ENCODE data around the gene FEM1B. TPM values are rescaled to one million over a fixed set of nuclear protein-coding genes. Genes with fewer than 3 reads are reported as not detected.
"Not testable (repeated sequence)": the region's sequence is repeated elsewhere in the genome, so short reads cannot be mapped to it uniquely, and the experiment has no call there.

FEM1B gene
- 51.7 TPM for total RNA-seq

GRCh38 chr15:68277603-68278344 is at the start of gene FEM1B:
FEM1B (plus strand) TSS chr15:68277745; CDS start chr15:68278418, 673 bp downstream.
- DNase-seq (ENCODE audit: low spot score), result peak; percentile 90

- DNase-seq (ENCODE audit: low spot score), result no peak
Observed at GRCh38 chr15:68228143-68228970, 49.2 kb upstream of the FEM1B start.

- DNase-seq (ENCODE audit: low spot score), result no peak
Observed at GRCh38 chr15:68228971-68229385, 48.6 kb upstream of the FEM1B start.

DNA sequence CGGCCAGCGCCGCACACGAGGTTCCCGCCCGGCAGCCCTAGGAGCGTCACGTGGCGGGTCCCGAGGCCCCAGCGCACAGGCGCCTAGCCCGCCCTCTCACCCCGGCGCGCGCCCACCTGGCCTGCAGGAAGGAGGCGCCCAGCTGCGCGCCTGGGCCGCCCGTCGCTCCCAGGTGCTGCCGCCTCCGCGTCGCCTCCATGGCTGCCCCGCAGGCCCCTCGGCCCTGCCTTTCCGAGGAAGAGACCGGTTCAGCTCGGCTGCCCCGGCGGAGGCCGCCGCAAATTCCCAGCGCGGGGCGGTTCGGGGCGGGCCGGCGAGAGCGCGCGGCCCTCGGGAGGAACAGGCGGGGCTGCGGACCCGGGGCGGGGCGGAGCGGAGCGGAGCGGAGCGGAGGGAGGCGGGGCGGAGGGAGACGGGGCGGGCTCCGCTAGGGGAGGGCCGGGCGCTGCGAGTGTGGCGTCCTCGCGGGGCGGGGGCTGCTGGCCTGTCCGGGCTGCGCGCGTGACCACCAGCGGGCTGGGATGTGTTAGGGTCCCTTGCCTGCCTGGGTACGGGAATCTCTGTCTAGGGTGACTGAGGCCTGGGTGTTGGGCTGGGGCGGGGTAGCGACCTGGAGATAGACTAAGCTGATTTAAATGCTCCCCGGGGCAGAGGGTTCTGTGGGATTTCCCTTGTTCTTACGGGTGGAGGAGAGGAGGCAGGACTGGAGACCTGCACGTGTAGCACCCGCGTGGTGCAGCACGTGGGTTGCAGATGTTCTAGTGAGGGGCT is 48.0 kb upstream of the FEM1B start, which contains the start of gene CLN6:
CLN6 (minus strand) TSS at position 343 of the 771 bp plus-strand sequence; CDS start at position 199, 144 bp downstream.
- peak; percentile 76 for DNase-seq (ENCODE audit: low spot score)

DNA sequence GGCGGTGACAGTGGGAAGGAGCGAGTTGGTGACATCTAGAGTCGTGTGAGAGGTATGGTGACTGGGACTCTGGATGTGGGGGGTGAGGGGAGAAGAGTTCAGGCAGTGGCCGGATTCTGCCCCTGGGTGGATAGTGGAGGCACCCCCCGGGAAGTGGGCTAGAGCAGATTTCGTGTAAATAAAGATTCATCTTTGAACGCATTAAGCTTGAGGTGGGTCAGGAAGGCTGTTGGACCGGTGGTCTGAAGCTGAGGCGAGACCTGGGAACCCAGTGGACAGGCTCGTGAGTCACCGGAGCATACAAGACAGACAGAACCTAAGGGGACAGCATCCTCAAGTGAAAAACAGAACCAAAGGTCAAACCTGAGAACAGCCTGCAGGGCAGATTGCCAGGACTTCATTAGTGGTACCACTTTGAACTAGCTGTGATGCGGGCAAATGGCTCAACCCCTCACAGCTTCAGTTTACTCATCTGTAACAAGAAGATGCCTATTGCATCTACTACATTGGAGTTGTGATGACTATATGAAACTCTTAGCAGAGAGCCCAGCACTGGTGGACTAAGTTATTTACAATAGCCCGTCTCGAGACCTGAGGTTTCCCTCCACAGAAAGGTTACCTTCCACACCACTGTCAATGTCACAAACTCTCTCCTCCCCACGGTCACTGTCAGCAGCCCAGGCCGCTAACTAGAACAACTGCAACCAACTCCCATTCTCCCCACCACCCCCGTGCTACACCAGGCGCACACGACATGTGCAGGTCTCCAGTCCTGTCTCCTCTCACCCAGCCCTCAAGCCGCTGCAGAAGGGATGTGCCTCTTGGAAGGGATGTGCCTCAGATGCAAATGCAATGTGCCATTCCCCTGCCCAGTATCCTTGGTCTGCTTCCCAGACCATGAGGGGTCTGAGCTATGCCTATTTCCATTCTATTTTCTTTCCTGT is 47.1 kb upstream of the FEM1B start:
- no peak for DNase-seq (ENCODE audit: low spot score)

DNA sequence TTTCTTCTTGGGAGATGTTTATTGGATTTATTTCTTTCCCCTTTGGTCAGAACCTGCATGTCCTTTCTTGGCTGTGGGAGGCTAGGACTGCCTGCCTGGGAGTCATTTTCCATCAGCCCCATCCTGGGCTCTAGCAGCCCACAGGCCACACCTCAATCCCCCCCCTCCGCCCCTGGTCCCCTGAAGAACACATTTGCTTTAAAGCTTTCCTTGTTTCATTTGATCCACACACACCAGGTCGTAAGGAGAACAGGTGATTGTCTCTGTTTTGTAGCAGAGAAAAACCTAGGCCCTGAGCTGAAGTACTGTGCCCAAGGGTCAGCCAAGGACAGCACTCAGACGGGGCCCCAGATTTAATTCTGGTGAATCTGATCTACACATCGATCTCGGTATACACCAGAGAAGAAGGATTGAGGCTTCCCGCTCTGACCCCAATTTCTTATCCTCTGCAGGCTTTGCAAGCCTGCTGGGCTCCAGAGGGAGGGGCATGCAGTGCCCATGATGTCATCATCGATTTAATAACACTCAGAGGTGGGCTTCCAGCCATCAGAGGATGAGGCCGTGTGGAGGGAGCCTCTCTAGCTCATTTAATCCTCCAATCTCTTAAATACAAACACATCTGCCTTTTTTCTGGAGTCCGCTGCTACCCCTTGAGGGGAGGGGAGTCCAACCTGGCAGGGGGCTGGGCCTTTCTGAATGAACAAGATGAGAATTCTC is 46.3 kb upstream of the FEM1B start:
- DNase-seq (ENCODE audit: low spot score), result no peak

GRCh38 chr15:68232449-68232848 is 45.1 kb upstream of the FEM1B start:
- DNase-seq (ENCODE audit: low spot score), result peak; percentile 32

DNA sequence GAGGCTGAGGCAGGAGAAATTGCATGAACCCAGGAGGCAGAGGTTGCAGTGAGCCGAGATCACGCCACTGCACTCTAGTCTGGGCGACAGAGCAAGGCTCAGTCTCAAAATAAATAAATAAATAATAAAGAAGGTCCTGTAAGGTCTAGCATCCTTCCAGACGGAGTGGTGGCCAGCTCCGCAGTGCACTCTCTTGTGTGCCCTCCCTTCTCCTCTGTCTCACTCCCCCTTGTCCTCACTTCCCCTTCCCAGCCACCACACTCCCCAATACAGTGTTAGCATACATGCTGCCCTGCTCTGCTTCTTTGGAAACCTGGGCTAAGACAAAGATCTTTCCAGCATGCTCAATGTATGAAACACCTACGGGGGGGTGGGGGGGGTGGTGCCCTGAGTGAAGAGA is 44.6 kb upstream of the FEM1B start:
- DNase-seq (ENCODE audit: low spot score), result no peak

DNA sequence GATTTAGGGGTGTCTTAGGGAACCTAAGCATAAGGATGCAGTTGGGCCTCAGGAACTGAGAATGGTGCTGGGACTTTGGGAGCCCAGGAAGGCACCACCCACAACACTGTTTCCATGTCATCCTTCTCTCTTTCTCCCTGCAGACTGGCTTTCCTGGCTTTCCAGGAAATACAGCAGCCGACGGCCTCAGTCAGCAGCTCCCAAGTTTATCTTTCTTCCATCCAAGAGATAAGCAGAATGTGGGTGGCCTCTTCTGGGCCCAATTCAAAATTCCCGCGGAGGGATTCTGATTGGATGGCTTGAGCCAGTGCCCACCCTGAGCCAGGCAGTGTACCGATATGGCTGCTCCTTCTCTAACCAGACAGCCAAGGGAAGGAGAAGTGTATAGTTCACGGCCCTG is 43.5 kb upstream of the FEM1B start:
- no peak for DNase-seq (ENCODE audit: low spot score)

DNA sequence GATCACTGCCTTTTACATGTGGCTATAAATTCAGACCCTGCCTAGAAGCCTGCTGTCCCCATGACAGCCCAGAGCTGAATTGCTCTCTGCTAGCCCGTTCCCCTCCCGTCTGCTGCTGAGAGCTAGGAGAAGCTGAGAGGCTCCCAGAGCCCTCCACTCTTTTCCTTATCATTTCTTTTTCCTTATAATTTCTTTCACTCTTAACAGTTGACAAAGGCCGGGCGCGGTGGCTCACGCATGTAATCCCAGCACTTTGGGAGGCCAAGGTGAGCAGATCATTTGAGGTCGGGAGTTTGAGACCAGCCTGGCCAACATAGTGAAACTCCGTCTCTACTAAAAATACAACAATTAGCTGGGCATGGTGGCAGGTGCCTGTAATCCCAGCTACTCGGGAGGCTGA is 43.0 kb upstream of the FEM1B start:
- DNase-seq (ENCODE audit: low spot score), result not testable (repeated sequence)

GRCh38 chr15:68235022-68235421 is 42.5 kb upstream of the FEM1B start:
- no peak for DNase-seq (ENCODE audit: low spot score)

- no peak for DNase-seq (ENCODE audit: low spot score)
Observed at GRCh38 chr15:68239025-68239424, 38.5 kb upstream of the FEM1B start.

GRCh38 chr15:68241088-68241935 is 36.2 kb upstream of the FEM1B start:
- no peak for DNase-seq (ENCODE audit: low spot score)

GRCh38 chr15:68244235-68244634 is 33.3 kb upstream of the FEM1B start:
- DNase-seq (ENCODE audit: low spot score), result no peak

GRCh38 chr15:68249058-68249713 is 28.4 kb upstream of the FEM1B start:
- no peak for DNase-seq (ENCODE audit: low spot score)

DNA sequence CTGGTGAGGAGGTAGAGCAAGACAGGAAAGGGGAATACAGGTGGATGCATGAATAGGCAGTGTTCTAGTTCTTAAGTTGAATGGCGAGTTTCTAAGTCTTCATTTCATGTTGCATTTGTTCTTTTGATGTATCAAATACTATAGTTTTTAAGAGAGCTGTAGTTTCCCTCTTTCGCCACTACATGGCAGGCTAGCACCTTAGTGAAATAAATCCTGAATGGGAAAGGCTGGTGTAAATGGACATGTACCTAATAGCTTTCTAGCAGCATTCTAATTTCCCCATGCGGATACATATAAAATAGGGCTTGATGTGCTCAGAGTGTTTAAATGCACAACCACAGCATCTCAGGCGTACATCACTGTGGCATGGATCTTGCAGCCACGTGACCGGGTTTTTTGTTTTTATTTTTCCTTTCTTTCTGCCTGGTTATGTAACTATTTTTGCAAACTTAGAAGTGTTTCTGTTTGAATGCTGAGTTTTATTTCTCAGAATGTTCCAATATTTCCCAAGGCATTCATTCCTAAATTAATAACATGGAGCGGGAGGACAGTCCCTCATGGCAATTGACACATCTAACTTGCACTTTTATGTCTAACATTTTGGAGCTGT is 24.5 kb upstream of the FEM1B start:
- peak; percentile 51 for DNase-seq (ENCODE audit: low spot score)

- DNase-seq (ENCODE audit: low spot score), result peak; percentile 92
Observed at GRCh38 chr15:68256675-68257450, 20.7 kb upstream of the FEM1B start.

- DNase-seq (ENCODE audit: low spot score), result no peak
Observed at GRCh38 chr15:68258692-68259091, 18.9 kb upstream of the FEM1B start.

Data from mucosa of gallbladder (tissue), 1 donor.